HEK293 (cell line): ENCODE results near the gene EPAS1.
A peak's percentile ranks its signal among the peaks of the same experiment; 100 is the strongest.

Experiments
- ELK4 ChIP-seq: IDR thresholded peaks from 2 replicates; pipeline ENCODE4 v1.6.1; 2011; ENCODE audit warnings: mild to moderate bottlenecking, low read depth, low read length, borderline replicate concordance
- MZF1 ChIP-seq: fragments of 450-650 bp; formaldehyde crosslinking; IDR thresholded peaks from 2 replicates; pipeline ENCODE4 v1.5.1; 2017; ENCODE audit warnings: missing biosample characterization, missing genetic modification characterization, borderline replicate concordance
- REST ChIP-seq: fragments of 450-650 bp; formaldehyde crosslinking; IDR thresholded peaks from 2 replicates; pipeline ENCODE4 v1.5.1; 2016; ENCODE audit warnings: missing biosample characterization, missing genetic modification characterization
- SP2 ChIP-seq: fragments of 450-650 bp; formaldehyde crosslinking; IDR thresholded peaks from 2 replicates; pipeline ENCODE4 v1.5.1; 2016; ENCODE audit warnings: missing biosample characterization, missing genetic modification characterization
- SP3 ChIP-seq: fragments of 450-650 bp; formaldehyde crosslinking; IDR thresholded peaks from 2 replicates; pipeline ENCODE4 v1.5.1; 2016; ENCODE audit warnings: missing biosample characterization, missing genetic modification characterization
- WT1 ChIP-seq: fragments of 450-650 bp; formaldehyde crosslinking; IDR thresholded peaks from 2 replicates; pipeline ENCODE4 v1.5.1; 2016; ENCODE audit warnings: missing biosample characterization, missing genetic modification characterization
- ZBTB21 ChIP-seq: fragments of 450-650 bp; formaldehyde crosslinking; IDR thresholded peaks from 2 replicates; pipeline ENCODE4 v1.5.1; 2017; ENCODE audit warnings: missing biosample characterization, missing genetic modification characterization
- ZNF155 ChIP-seq: fragments of 450-650 bp; formaldehyde crosslinking; IDR thresholded peaks from 2 replicates; pipeline ENCODE4 v1.5.1; 2016; ENCODE audit warnings: missing biosample characterization, missing genetic modification characterization
- ZNF223 ChIP-seq: fragments of 450-650 bp; formaldehyde crosslinking; IDR thresholded peaks from 2 replicates; pipeline ENCODE4 v1.5.1; 2016; ENCODE audit warnings: missing biosample characterization, missing genetic modification characterization
- ZNF23 ChIP-seq: fragments of 450-650 bp; formaldehyde crosslinking; IDR thresholded peaks from 2 replicates; pipeline ENCODE4 v1.5.1; 2016; ENCODE audit warnings: missing biosample characterization, missing genetic modification characterization, borderline replicate concordance
- ZNF24 ChIP-seq: fragments of 450-650 bp; formaldehyde crosslinking; IDR thresholded peaks from 2 replicates; pipeline ENCODE4 v1.5.1; 2016; ENCODE audit warnings: missing biosample characterization, missing genetic modification characterization
- ZNF266 ChIP-seq: fragments of 450-650 bp; formaldehyde crosslinking; IDR thresholded peaks from 2 replicates; pipeline ENCODE4 v1.5.1; 2016; ENCODE audit warnings: missing biosample characterization, missing genetic modification characterization, low read depth
- ZNF302 ChIP-seq: fragments of 450-650 bp; formaldehyde crosslinking; IDR thresholded peaks from 2 replicates; pipeline ENCODE4 v1.5.1; 2016; ENCODE audit warnings: missing biosample characterization, missing genetic modification characterization, low read depth
- ZNF341 ChIP-seq: fragments of 450-650 bp; formaldehyde crosslinking; IDR thresholded peaks from 2 replicates; pipeline ENCODE4; 2016; ENCODE audit warnings: low read depth, missing biosample characterization, missing genetic modification characterization
- ZNF366 ChIP-seq: fragments of 450-650 bp; formaldehyde crosslinking; conservative IDR thresholded peaks from 2 replicates; pipeline ENCODE4 v1.5.1; 2016; ENCODE audit warnings: missing biosample characterization, missing genetic modification characterization
- ZNF416 ChIP-seq: fragments of 450-650 bp; formaldehyde crosslinking; IDR thresholded peaks from 2 replicates; pipeline ENCODE4 v1.5.1; 2016; ENCODE audit warnings: missing biosample characterization, missing genetic modification characterization
- ZNF426 ChIP-seq: fragments of 450-650 bp; formaldehyde crosslinking; IDR thresholded peaks from 2 replicates; pipeline ENCODE4 v1.5.1; 2017; ENCODE audit warnings: missing biosample characterization, missing genetic modification characterization, mild to moderate bottlenecking, inconsistent platforms, moderate library complexity
- ZNF433 ChIP-seq: fragments of 450-650 bp; formaldehyde crosslinking; IDR thresholded peaks from 2 replicates; pipeline ENCODE4 v1.5.1; 2016; ENCODE audit warnings: missing biosample characterization, missing genetic modification characterization, low read depth
- ZNF501 ChIP-seq: fragments of 450-650 bp; formaldehyde crosslinking; IDR thresholded peaks from 2 replicates; pipeline ENCODE4 v1.5.1; 2016; ENCODE audit warnings: missing biosample characterization, missing genetic modification characterization
- ZNF518A ChIP-seq: fragments of 450-650 bp; formaldehyde crosslinking; conservative IDR thresholded peaks from 2 replicates; pipeline ENCODE4 v1.5.1; 2016; ENCODE audit warnings: low read depth, missing biosample characterization, missing genetic modification characterization
- ZNF529 ChIP-seq: fragments of 450-650 bp; formaldehyde crosslinking; IDR thresholded peaks from 2 replicates; pipeline ENCODE4 v1.5.1; 2017; ENCODE audit warnings: missing genetic modification characterization, missing biosample characterization; ENCODE audit not compliant: insufficient replicate concordance
- ZNF555 ChIP-seq: fragments of 450-650 bp; formaldehyde crosslinking; conservative IDR thresholded peaks from 2 replicates; pipeline ENCODE4 v1.5.1; 2017; ENCODE audit warnings: missing biosample characterization, mild to moderate bottlenecking, missing genetic modification characterization, inconsistent platforms
- ZNF558 ChIP-seq: fragments of 450-650 bp; formaldehyde crosslinking; IDR thresholded peaks from 2 replicates; pipeline ENCODE4 v1.5.1; 2016; ENCODE audit warnings: missing biosample characterization, missing genetic modification characterization
- ZNF560 ChIP-seq: fragments of 450-650 bp; formaldehyde crosslinking; IDR thresholded peaks from 2 replicates; pipeline ENCODE4 v1.5.1; 2017; ENCODE audit warnings: missing biosample characterization, missing genetic modification characterization, borderline replicate concordance
- ZNF571 ChIP-seq: fragments of 450-650 bp; formaldehyde crosslinking; IDR thresholded peaks from 2 replicates; pipeline ENCODE4 v1.5.0; 2017; ENCODE audit warnings: missing biosample characterization, missing genetic modification characterization
- ZNF623 ChIP-seq: fragments of 450-650 bp; formaldehyde crosslinking; IDR thresholded peaks from 2 replicates; pipeline ENCODE4 v1.5.1; 2016; ENCODE audit warnings: missing biosample characterization, missing genetic modification characterization
- ZNF629 ChIP-seq: fragments of 450-650 bp; formaldehyde crosslinking; IDR thresholded peaks from 2 replicates; pipeline ENCODE4 v1.5.1; 2017; ENCODE audit warnings: missing biosample characterization, missing genetic modification characterization
- ZNF639 ChIP-seq: fragments of 450-650 bp; formaldehyde crosslinking; IDR thresholded peaks from 2 replicates; pipeline ENCODE4 v1.5.1; 2016; ENCODE audit warnings: missing biosample characterization, missing genetic modification characterization
- ZNF654 ChIP-seq: fragments of 450-650 bp; formaldehyde crosslinking; IDR thresholded peaks from 2 replicates; pipeline ENCODE4 v1.5.1; 2016; ENCODE audit warnings: low read depth, missing biosample characterization, missing genetic modification characterization
- ZNF791 ChIP-seq: fragments of 450-650 bp; formaldehyde crosslinking; IDR thresholded peaks from 2 replicates; pipeline ENCODE4 v1.5.1; 2016; ENCODE audit warnings: missing biosample characterization, missing genetic modification characterization
- ZXDB ChIP-seq: fragments of 450-650 bp; formaldehyde crosslinking; IDR thresholded peaks from 2 replicates; pipeline ENCODE4 v1.5.1; 2016; ENCODE audit warnings: missing biosample characterization, missing genetic modification characterization

EPAS1 gene

GRCh38 chr2:46420945-46421344, 123.7 kb downstream of the EPAS1 start (continued):
- TF ChIP-seq ELK4 (no peak), REST (peak; percentile 92), ZBTB21 (tag by site-specific recombination) (0 out of 2 replicates have a peak, but pooled peaks have one; percentile 44), ZNF433 (peak; percentile 94), ZNF341 (tag by site-specific recombination) (peak; percentile 41; the same call in 1 of the 2 replicates), ZNF529 (peak; percentile 87), ZNF654 (peak; percentile 56), ZNF555 (peak; percentile 99), ZNF518A (peak; percentile 96), ZNF791 (tag by site-specific recombination) (0 out of 2 replicates have a peak, but pooled peaks have one; percentile 14), ZNF426 (tag by site-specific recombination) (peak; percentile 99), MZF1 (tag by site-specific recombination) (peak; percentile 28; the same call in 1 of the 2 replicates), ZNF23 (tag by site-specific recombination) (peak; percentile 36; the same call in 1 of the 2 replicates), ZNF629 (peak; percentile 71), ZNF558 (peak; percentile 80), ZNF639 (peak; percentile 69), ZNF571 (tag by site-specific recombination) (no peak), ZNF266 (tag by site-specific recombination) (peak; percentile 94), SP3 (tag by site-specific recombination) (peak; percentile 53), ZNF223 (tag by site-specific recombination) (0 out of 2 replicates have a peak, but pooled peaks have one; percentile 40), ZXDB (peak; percentile 85), ZNF501 (tag by site-specific recombination) (peak; percentile 85; the same call in 1 of the 2 replicates), ZNF416 (no peak), SP2 (no peak), ZNF302 (tag by site-specific recombination) (0 out of 2 replicates have a peak, but pooled peaks have one; percentile 76), ZNF560 (tag by site-specific recombination) (peak; percentile 59; the same call in 1 of the 2 replicates), ZNF155 (tag by site-specific recombination) (peak; percentile 72; the same call in 1 of the 2 replicates), WT1 (no peak), ZNF366 (tag by site-specific recombination) (peak; percentile 40; the same call in 1 of the 2 replicates), ZNF24 (tag by site-specific recombination) (0 out of 2 replicates have a peak, but pooled peaks have one; percentile 41), ZNF623 (tag by site-specific recombination) (peak; percentile 90)
